GM19240 (cell line): Measurements from ENCODE around the gene E4F1.
A peak's percentile ranks its signal among the peaks of the same experiment; 100 is the strongest.

ENCODE experiments used
- DNase-seq: peaks from one replicate; pipeline ENCODE4 v3.0.0; 2011; ENCODE audit warnings: low spot score; ENCODE audit not compliant: insufficient read length

E4F1 gene

DNA sequence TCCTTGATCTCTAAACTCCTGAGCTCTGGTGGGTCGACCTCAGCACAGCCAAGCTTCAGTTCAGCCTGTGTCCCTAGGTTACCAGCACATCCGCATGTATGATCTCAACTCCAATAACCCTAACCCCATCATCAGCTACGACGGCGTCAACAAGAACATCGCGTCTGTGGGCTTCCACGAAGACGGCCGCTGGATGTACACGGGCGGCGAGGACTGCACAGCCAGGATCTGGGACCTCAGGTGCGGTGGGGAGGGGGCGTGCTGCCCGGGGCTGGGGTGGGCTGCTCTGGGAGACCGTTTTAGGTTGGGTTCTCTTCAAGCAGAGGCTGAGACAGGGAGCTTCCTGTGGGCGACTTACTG, 17.0 kb upstream of the E4F1 start:
- no peak for DNase-seq

- DNase-seq, result no peak
Observed at GRCh38 chr16:2206780-2207433, 16.5 kb upstream of the E4F1 start.

DNA sequence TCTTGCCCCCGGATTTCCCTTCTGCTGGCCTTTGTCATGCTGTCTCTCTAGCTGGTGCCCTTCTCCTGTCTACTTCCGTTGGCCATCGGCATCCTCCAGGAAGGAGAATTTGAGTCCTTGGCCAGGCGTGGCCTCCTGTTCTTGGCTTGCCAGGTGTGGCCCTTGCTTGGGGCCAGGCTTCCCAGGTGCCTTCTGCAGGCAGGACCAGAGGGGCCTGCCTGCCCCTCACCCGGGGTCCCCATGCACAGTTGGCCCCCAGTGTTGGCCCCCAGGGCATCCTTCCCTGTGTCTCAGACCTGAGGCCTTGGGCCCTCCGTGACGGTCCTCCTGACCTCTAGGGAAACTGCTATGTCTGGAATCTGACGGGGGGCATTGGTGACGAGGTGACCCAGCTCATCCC, 15.5 kb upstream of the E4F1 start:
- no peak for DNase-seq

DNA sequence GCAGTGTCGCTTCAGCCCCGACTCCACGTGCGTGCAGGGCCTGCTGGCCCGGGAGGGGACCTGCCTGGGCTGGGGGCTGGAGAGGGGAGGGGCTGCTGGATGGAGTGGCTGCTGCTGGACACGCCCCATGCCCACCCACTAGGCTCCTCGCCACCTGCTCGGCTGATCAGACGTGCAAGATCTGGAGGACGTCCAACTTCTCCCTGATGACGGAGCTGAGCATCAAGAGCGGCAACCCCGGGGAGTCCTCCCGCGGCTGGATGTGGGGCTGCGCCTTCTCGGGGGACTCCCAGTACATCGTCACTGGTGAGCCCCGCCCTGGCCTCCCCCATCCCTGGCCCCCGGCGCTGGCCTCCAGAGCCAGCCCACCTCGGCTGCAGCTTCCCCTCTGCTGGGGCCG, 15.1 kb upstream of the E4F1 start:
- no peak for DNase-seq

- DNase-seq, result no peak
Observed at GRCh38 chr16:2208772-2209171, 14.6 kb upstream of the E4F1 start.

GRCh38 chr16:2209258-2210008, 14.0 kb upstream of the E4F1 start:
- DNase-seq, result no peak

- DNase-seq, result no peak
Observed at GRCh38 chr16:2210009-2210332, 13.4 kb upstream of the E4F1 start.

DNA sequence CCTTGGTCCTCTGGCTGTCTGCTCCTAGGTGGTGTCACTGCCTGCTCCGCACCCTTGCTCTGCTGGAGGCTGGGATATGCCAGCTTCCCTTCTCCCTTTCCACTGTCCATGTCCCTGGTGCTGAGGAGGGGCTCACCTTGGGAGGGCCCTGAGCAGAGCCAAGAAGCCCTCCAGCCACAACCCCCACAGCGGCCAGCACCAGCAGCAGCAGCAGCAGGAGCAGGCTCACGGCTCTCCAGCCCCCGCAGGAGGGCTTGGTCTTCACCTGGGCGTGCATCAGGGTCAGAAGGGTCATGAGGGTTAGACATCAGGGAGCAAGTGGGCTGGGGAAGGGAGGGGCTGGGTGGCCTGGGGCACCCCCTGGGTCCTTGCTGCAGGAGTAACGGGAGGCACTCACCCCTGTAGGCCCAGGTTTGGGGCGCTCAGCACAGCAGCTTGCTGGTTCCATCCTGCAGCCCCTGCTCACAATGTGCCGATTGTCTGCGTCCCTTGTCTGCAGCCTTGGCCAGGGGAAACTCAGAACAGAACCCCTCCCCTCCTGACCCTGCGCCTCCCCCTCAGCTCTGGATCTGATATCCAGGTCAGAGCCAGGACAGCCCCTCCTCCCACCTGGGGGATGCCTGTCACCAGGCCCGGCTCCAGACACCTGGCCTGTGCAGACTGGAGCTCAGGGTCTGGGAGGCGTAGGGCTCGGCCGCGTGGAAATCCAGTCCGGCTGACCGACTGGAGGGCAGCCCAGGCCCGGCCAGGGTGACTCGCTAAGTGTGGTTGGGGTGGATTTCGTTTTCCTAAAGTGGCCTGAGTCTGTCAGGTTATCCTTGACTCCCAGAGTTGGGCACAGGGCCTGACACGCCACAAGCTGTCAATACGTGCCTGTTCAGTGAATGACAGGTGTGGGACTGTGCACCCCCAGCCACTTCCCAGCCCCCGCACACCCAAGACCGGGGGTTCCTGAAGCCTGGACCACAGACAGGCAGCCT, 12.7 kb upstream of the E4F1 start, which contains the start of gene BRICD5:
BRICD5 (minus strand) TSS at position 478 of the 980 bp plus-strand sequence; CDS start at position 448, 30 bp downstream.
- DNase-seq, result no peak

GRCh38 chr16:2211923-2212347, 11.5 kb upstream of the E4F1 start:
- DNase-seq, result no peak

DNA sequence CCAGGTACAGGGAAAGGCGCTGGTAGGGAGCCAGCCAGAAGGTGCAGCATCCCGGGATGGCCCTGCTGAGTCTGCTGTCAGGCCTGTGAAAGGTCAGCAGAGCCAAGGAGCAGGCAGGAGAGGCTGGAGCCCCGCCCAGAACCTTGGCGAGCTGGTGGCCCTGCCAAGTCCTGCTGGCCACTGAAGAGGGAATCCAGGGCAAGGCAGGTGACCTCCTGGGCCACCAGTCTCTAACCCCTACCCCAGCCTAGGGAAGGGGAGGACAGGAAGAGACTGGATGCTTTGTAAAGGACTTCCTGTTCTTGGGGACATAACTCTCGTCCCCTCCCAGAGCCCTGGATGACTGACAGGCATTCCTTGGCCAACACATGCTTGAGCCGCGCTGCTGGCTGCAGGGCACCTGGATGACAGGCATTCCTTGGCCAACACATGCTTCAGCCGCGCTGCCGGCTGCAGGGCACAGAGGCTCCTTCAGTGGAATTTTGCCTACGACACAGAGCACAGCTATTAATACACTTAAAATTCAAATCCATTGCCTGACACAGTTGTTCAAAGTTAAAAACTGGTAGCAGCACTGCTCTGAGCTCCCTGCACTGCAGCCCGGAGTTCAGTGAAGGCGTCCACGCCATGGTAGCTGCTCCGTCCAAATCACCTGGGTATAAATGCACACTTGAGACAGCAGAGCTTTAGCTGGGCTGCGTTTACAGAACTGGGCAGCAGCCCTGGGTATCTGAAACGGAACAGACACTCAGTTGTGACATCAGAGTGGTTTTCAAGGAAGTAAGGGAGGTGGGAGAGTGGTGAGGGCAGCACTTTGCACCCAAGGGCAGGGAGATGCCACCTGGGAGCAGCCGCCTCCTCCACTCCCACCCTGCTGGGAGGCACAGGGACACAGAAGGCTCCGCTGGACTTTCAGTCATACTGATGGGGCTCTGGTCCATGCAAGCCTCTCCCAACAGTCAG, 10.7 kb upstream of the E4F1 start:
- no peak for DNase-seq

DNA sequence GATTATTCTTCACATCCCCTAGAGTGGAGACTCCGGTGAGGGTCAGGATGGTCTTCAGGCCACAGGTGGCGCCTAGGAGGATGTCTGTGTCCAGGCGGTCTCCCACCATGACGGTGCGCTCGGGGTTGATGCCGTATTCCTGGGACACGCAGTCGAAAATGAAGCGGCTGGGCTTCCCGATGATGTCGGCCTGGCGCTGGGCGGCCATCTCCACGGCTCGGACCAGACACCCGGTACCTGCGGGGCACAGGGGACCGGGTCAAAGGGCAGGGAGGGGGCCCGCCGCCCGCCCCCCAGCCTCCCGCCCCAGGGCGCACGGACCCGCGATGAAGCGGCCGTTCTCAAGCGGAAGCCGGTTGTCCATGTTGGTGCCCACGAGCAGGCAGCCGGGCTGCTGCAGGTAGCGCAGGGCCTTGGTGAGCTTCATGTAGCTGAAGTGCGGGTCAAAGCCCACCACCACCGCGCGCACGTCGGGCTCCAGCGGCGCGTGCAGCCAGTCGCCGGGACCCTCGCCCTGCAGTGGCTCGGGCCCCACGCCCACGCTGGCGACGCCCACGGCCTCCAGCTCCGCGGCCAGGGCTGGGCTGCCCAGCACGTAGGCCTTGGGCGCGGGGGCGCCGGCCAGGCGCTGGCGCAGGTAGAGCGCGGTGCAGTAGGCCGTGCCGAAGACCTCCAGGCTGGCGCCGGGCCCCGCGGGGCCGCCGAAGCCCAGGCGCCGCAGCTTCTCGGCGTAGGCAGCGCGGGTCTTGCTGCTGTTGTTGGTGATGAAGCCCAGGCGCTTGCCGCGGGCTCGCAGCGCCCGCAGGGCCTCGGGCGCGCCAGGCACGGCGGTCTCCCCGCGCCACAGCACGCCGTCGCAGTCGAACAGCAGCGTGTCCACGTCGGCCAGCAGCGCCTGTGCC, 9.3 kb upstream of the E4F1 start:
- DNase-seq, result no peak

DNA sequence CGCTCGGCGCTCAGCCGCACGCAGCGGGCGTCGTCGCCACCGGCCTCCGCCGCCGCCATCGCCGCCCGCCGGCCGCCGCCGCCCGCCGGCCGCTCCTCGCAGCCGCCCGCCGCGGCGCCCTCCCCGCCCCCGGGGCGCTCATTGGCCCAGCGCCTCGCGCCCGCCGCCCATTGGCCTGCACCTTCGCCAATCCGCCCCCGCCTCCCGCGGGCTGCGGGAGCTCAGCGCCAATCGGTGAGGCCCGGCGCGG, 8.7 kb upstream of the E4F1 start, which contains the start of gene PGP:
PGP (minus strand) TSS at position 122 of the 250 bp plus-strand sequence; CDS start at position 59, 63 bp downstream.
- DNase-seq, result no peak

GRCh38 chr16:2216330-2216729, 7.1 kb upstream of the E4F1 start:
- DNase-seq, result no peak

GRCh38 chr16:2223942-2224486, 623 bp downstream of the E4F1 start:
- DNase-seq, result peak; percentile 50

GRCh38 chr16:2226245-2226793, 2.9 kb downstream of the E4F1 start:
- no peak for DNase-seq

DNA sequence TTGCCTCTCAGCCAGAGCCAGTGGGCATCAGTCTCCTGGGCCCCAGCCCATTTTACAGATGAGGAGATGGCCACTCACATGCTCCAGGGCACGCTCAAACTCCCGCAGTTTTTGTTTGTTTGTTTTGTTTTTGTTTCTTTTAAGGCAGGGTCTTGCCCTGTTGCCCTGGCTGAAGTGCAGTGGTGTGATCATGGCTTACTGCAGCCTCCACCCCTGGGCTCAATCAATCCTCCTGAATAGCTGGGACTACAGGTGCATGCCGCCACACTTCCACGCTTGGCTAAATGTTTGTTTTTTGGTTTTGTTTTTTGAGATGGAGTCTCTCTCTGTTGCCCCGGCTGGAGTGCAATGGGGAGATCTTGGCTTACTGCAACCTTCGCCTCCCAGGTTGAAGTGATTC, 3.5 kb downstream of the E4F1 start:
- no peak for DNase-seq

GRCh38 chr16:2228161-2228824, 4.9 kb downstream of the E4F1 start:
- DNase-seq, result no peak

GRCh38 chr16:2229091-2229490, 5.7 kb downstream of the E4F1 start:
- no peak for DNase-seq
